Measurements from ENCODE around the gene DNAH12. TPM values are rescaled to one million over a fixed set of nuclear protein-coding genes. Genes with fewer than 3 reads are reported as not detected.

DNAH12 gene, protein sequence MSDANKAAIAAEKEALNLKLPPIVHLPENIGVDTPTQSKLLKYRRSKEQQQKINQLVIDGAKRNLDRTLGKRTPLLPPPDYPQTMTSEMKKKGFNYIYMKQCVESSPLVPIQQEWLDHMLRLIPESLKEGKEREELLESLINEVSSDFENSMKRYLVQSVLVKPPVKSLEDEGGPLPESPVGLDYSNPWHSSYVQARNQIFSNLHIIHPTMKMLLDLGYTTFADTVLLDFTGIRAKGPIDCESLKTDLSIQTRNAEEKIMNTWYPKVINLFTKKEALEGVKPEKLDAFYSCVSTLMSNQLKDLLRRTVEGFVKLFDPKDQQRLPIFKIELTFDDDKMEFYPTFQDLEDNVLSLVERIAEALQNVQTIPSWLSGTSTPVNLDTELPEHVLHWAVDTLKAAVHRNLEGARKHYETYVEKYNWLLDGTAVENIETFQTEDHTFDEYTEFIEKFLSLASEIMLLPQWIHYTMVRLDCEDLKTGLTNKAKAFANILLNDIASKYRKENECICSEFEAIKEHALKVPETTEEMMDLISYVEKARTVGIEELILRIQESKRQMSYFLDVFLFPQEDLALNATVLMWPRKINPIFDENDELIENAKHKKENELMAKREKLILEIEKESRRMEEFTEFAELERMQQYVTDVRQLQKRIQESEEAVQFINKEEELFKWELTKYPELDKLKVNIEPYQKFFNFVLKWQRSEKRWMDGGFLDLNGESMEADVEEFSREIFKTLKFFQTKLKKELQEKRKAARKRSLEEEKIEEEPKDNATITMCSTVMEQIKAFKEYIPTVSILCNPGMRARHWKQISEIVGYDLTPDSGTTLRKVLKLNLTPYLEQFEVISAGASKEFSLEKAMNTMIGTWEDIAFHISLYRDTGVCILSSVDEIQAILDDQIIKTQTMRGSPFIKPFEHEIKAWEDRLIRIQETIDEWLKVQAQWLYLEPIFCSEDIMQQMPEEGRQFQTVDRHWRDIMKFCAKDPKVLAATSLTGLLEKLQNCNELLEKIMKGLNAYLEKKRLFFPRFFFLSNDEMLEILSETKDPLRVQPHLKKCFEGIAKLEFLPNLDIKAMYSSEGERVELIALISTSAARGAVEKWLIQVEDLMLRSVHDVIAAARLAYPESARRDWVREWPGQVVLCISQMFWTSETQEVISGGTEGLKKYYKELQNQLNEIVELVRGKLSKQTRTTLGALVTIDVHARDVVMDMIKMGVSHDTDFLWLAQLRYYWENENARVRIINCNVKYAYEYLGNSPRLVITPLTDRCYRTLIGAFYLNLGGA (N-terminal part only)
- polyA plus RNA-seq (ENCODE audit: insufficient read length) = 0.71 TPM

GRCh38 chr3:57544181-57545125, at the start of gene DNAH12:
DNAH12 (minus strand) TSS chr3:57544344; CDS start chr3:57542870, 1,474 bp downstream.
- DNase-seq (ENCODE audit: low read depth) = no peak

DNA sequence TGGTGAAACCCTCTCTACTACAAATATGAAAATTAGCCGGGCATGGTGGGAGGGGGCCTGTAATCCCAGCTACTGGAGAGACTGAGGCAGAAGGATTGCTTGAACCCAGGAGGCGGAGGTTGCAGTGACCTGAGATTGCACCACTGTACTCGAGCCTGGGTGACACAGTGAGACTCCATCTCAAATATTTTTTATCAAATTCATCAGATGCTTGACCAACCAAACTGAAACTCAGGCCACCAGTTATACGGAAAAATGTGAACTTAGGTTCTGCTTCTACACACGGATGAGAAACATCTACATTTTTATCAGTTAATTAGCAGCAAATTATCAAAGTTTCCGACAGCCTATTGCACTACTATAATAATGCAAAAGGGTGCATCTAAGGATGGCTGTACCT, 48.2 kb upstream of the DNAH12 start:
- no peak for DNase-seq (ENCODE audit: low read depth)

- DNase-seq (ENCODE audit: low read depth) = no peak
These were observed 43.8 kb upstream of the DNAH12 start for GRCh38 chr3:57587905-57588304.

DNA sequence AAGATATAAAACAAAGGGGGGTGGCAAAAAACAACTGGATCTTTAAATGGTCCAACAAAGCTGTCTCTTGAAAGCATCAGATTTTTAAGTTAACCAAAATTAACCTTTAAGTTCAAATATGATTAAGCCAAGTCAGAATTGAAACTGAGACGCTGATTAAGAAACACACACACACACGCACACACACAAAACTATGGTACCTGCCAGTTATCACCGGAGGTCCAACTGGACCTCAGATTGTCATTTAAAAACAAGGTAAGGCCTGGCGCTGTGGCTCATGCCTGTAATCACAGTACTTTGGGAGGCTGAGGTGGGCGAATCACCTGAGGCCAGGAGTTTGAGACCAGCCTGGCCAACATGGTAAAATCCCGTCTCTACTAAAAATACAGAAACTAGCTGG, 42.6 kb upstream of the DNAH12 start:
- no peak for DNase-seq (ENCODE audit: low read depth)

DNA sequence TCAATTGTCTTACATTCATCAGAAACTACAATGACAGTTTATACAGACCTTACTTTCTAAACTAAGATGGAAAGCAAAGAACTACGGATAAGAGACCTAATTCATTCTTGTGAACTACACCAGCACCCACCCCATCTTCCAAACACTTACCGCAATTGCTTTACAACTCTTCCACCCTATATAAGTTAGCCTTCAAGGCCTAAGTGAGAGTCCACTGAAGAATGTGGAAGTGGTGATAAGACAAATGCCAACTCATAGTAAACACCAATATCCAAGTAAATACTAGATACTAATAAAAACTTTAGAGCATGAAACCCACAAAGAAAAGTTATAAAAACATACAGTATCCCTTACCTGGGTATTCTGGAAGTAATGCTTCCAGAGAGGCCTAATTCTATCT, 39.4 kb upstream of the DNAH12 start:
- DNase-seq (ENCODE audit: low read depth) = no peak

DNA sequence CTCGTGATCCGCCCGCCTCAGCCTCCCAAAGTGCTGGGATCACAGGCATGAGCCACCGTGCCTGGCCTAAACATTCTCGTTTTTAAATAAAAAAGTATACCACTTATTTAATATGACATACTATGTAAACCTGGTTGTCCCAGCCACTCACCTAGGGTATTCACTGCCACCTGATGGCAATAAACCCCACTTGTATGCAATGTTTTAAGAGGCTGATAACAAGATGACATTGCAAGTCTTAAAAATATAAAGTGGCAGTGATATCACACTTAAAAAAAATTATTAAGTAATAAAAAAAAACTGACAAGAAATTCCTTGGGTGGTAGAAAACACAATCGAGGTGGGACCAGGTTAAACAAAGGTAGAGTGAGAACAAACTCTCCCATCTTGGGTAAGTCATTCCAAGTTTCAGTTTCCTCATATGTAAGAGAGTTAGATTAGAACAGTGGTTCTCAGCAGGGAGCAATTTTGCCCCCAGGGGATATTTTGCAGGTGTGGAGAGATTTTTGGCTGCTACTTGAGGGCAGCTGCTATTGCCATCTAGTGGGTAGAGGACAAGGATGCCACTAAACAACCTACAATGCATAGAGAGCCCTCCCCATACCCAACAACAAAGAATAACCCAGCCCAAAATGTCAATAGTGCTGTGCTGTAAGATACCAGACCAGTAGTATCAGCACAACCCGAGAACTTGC, 38.5 kb upstream of the DNAH12 start:
- DNase-seq (ENCODE audit: low read depth) = no peak

DNA sequence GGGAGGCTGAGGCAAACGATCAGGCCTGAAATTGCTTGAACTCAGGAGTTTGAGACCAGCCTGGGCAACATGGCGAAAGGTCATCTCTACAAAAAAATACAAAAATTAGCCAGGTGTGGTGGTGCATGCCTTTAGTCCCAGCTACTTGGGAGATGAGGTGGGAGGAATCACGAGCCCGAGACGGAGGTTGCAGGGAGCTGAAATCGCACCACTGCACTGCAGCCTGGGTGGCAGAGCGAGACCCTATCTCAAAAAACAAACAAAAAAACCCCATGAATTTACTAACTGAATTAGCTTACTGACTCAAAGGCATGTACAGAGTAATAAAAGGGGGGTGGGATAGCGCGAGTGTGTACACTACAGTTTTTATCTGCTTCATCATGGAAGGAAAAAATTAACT, 33.7 kb upstream of the DNAH12 start:
- no peak for DNase-seq (ENCODE audit: low read depth)

DNA sequence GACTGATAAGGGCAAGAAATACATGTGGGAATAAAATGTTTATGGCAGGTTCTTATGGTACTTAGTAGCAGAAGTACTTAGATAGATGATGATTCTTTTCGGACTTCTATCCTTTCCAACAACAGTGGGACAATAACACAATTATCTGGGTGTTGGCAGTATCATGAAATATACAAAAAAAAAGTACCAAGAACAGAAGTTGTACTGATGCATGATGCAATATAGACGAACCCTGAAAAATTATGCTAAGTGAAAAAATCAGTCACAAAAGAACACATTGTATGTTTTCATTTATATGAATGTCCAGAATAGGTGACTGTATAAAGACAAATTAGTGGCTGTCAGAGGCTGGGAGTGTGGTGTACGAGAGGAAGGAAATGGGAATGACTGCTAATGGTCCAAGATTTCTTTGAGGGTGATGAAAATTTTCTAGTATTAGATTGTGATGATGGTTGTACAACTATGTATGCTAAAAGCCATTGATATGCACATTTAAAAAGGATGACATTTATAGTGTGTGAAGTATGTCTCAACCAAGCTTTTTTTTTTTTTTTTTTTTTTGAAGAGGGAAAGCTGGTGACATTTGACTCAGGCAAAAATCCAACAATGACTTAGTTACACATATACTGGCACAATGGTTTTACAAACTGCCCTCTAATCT, 32.0 kb upstream of the DNAH12 start:
- DNase-seq (ENCODE audit: low read depth) = no peak

DNA sequence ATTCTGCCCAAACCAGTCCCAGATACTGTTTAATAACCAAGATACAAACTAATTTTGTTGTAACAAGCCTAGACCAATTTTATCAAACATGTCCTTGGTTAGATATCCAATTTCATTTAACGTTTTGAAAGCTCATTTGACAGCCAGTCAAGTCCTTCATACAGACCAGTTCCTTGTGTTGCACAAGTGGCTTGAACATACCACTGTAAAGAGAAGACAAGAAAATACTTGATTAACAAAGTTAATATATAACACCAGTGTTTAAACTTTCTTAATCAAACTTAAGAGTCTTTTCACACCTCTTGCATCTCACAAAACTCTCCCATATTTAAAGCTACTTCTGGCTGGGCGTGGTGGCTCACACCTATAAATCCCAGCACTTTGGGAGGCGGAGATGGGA, 28.0 kb upstream of the DNAH12 start:
- no peak for DNase-seq (ENCODE audit: low read depth)

- no peak for DNase-seq (ENCODE audit: low read depth)
These were observed 26.7 kb upstream of the DNAH12 start for GRCh38 chr3:57570878-57571277.

DNA sequence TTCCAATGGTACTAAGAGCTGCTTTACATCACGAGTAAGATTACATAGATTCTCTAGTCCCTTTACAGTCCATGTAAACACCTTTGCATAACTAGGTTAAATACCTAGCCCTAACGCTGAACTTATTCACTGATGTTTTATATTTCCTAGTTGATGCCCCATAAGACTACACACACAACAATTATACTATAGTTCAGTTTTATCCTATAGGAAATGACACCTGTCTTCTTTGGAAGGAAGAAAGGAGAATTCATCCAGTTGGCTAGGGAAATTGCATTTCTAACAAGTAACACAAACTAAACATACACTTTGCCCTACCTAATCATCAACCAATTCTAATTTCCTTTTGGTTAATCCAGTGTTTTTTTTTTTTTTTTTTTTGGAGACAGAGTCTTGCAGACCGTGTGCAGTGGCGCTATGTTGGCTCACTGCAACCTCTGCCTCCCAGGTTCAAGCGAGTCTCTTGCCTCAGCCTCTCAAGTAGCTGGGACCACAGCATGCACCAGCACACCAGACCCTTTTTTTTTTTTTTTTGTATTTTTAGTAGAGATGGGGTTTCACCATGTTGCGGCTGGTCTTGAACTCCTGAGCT, 25.8 kb upstream of the DNAH12 start:
- DNase-seq (ENCODE audit: low read depth) = no peak

- DNase-seq (ENCODE audit: low read depth) = no peak
These were observed 15.4 kb upstream of the DNAH12 start for GRCh38 chr3:57559526-57559925.

DNA sequence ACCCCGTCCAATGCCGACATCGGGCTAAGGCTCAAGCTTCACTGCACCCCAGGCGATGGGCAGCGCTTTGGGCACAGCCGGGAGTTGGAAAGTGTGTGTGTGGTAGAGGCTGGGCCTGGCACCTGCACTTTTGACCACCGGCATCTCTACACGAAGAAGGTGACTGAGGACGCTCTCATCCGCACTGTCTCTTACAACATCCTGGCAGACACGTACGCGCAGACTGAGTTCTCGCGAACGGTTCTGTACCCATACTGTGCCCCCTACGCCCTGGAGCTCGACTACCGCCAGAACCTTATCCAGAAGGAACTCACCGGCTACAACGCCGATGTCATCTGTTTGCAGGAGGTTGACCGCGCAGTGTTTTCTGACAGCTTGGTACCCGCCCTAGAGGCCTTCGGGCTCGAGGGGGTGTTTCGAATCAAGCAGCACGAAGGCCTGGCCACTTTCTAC, 13.0 kb upstream of the DNAH12 start:
- no peak for DNase-seq (ENCODE audit: low read depth)

- no peak for DNase-seq (ENCODE audit: low read depth)
These were observed 12.4 kb upstream of the DNAH12 start for GRCh38 chr3:57556459-57557084.

- peak; percentile 74 for DNase-seq (ENCODE audit: low read depth)
These were observed 11.8 kb upstream of the DNAH12 start, which contains the start of gene PDE12 for GRCh38 chr3:57555738-57556458. PDE12 (plus strand) TSS chr3:57556274; CDS start chr3:57556380, 106 bp downstream.

DNA sequence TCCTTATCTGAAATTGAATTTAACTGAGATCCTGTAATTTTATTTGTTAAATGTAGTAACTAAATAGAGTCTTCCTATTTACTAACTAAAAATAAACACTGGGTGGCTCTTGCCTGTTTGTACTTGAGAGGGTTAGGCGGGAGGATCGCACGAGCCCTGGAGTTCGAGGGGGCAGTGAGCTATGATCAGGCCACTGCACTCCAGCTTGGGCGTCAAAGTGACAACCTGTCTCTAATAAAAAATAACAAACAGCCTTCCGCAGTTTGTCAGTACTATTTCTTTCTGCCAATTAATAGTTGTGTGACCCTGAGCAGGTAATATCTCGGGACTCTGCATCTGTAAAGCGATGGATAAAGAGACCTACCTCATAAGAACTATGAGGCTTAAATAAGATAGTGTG, 11.2 kb upstream of the DNAH12 start:
- no peak for DNase-seq (ENCODE audit: low read depth)

GRCh38 chr3:57546616-57547015, 2.5 kb upstream of the DNAH12 start:
- DNase-seq (ENCODE audit: low read depth) = no peak
